ENCODE data around the gene MYO6. TPM values are rescaled to one million over a fixed set of nuclear protein-coding genes. Genes with fewer than 3 reads are reported as not detected.

The MYO6 gene
- total RNA-seq, 3 donors from 2014 or later (not counting 1 experiment from before 2014, with no cell fraction given) = 3.7 to 9.2 (median 6.6) TPM

- Histone ChIP-seq H3K9me3 (ENCODE audit: control insufficient read depth, insufficient read depth, low read length) (no peaks in the 10 kb centered on the region), H3K36me3 (ENCODE audit: control insufficient read depth, insufficient read depth, low read length) (no peaks in the 10 kb centered on the region), H3K4me1 (ENCODE audit: control insufficient read depth, insufficient read depth, low read length) (no peaks in the 10 kb centered on the region), H3K4me3 (ENCODE audit: low read length) (no peak overlapping the region), H3K27ac (ENCODE audit: low read length) (no peak overlapping the region), H3K27me3 (ENCODE audit: control insufficient read depth, insufficient read depth, low read length) (no peaks in the 10 kb centered on the region)
- Mint-ChIP-seq H3K36me3 (no peaks in the 10 kb centered on the region), H3K27me3 (ENCODE audit: low read depth in 2 of 2) (no peaks in the 10 kb centered on the region), H3K4me1 (no peaks in the 10 kb centered on the region), H3K27ac (no peak overlapping the region), H3K9me3 (peaks cover 4 to 5% of the 10 kb centered on the region in 2 donors), H3K4me3 (no peak overlapping the region)
- WGBS (ENCODE audit: insufficient coverage) = no CpG with 5 or more reads among the region's 3 CpGs
- TF ChIP-seq CTCF (IDR thresholded peaks at IDR 0.05) = no peak
- DNase-seq = no peak
- intact Hi-C loops (cut with micrococcal nuclease) = no loop called here
- no peak for ATAC-seq
Observed at GRCh38 chr6:75952128-75952527, 203.1 kb downstream of the MYO6 start.

- DNase-seq (no peak), ATAC-seq (no peak)
- Histone ChIP-seq H3K9me3 (ENCODE audit: control insufficient read depth, insufficient read depth, low read length) (no peaks in the 10 kb centered on the region), H3K27ac (ENCODE audit: low read length) (no peak overlapping the region), H3K36me3 (ENCODE audit: control insufficient read depth, insufficient read depth, low read length) (no peaks in the 10 kb centered on the region), H3K4me3 (ENCODE audit: low read length) (no peak overlapping the region), H3K4me1 (ENCODE audit: control insufficient read depth, insufficient read depth, low read length) (no peaks in the 10 kb centered on the region), H3K27me3 (ENCODE audit: control insufficient read depth, insufficient read depth, low read length) (no peaks in the 10 kb centered on the region)
- H3K27ac Mint-ChIP-seq = no peak overlapping the region
- H3K9me3 Mint-ChIP-seq = peaks cover 6 to 12% of the 10 kb centered on the region in 2 donors
- WGBS (ENCODE audit: insufficient coverage) = 100% methylated on average over 1 of the region's 1 CpG
- H3K4me1 Mint-ChIP-seq = no peaks in the 10 kb centered on the region
- intact Hi-C loops (cut with micrococcal nuclease) = no loop called here
- no peak for TF ChIP-seq CTCF (IDR thresholded peaks at IDR 0.05)
- H3K27me3 Mint-ChIP-seq (ENCODE audit: low read depth in 2 of 2) = no peaks in the 10 kb centered on the region
- H3K36me3 Mint-ChIP-seq = no peaks in the 10 kb centered on the region
- H3K4me3 Mint-ChIP-seq = no peak overlapping the region
Observed at GRCh38 chr6:75963569-75963968, 214.5 kb downstream of the MYO6 start.

DNA sequence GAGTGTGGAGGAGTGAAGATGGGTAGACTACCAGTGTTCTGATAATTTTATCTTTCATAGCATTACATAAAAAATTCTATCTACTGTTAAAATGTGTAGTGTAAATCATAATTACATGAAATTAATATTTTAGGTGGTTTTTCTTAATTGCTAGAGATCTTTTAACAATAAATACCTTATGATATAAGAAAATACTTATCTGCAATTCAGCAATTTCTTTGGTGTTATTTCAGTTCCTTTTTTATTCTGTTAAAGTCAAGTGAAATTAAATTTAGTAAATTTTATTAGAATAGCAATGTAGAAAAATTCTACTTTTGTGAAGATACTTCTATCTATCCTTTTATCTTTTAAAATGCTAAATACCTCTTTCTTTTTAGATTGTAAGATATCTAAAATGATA lies 219.1 kb downstream of the MYO6 start:
- Mint-ChIP-seq H3K36me3 (no peaks in the 10 kb centered on the region), H3K27ac (no peak overlapping the region), H3K4me1 (no peaks in the 10 kb centered on the region), H3K27me3 (ENCODE audit: low read depth in 2 of 2) (no peaks in the 10 kb centered on the region), H3K9me3 (peaks cover 9 to 12% of the 10 kb centered on the region in 2 donors), H3K4me3 (no peak overlapping the region)
- Histone ChIP-seq H3K9me3 (ENCODE audit: control insufficient read depth, insufficient read depth, low read length) (no peaks in the 10 kb centered on the region), H3K4me1 (ENCODE audit: control insufficient read depth, insufficient read depth, low read length) (no peaks in the 10 kb centered on the region), H3K36me3 (ENCODE audit: control insufficient read depth, insufficient read depth, low read length) (no peaks in the 10 kb centered on the region), H3K4me3 (ENCODE audit: low read length) (no peak overlapping the region), H3K27me3 (ENCODE audit: control insufficient read depth, insufficient read depth, low read length) (no peaks in the 10 kb centered on the region), H3K27ac (ENCODE audit: low read length) (no peak overlapping the region)
- intact Hi-C loops (cut with micrococcal nuclease) = no loop called here
- DNase-seq = no peak
- ATAC-seq = no peak
- no peak for TF ChIP-seq CTCF (IDR thresholded peaks at IDR 0.05)

Other genes starting within 250 kb of the MYO6 start
- 100 to 1,000 TPM; 102 to 117 (median 108) TPM for gene SENP6, start 147.4 kb upstream of the MYO6 start, total RNA-seq

Data from natural killer cell (primary cell).